Stimulated activated naive CD8-positive, alpha-beta T cell treated with anti-CD3 and anti-CD28 coated beads, Interleukin-15, amount 100 ng/mL, for 72 hours (primary cell): ENCODE measurements around the gene KCNB1.
A peak's percentile ranks its signal among the peaks of the same experiment; 100 is the strongest.

ENCODE experiments used
- ATAC-seq: fragments of 150-1000 bp; cut with Tn5 transposase; 2 replicates; pipeline ENCODE4 v1.10.0; 2021; ENCODE audit warnings: mild to moderate bottlenecking, moderate library complexity
- DNase-seq, 2 donors: peaks; one replicate each; pipeline ENCODE4 v3.0.0; 2021 to 2022
- H3K27ac Mint-ChIP-seq, 2 donors: one replicate each; pipeline ENCODE4 v1.8.0; 2022; ENCODE audit warnings: mild to moderate bottlenecking in 2 of 2, mixed read lengths in 2 of 2, moderate library complexity in 2 of 2
- H3K27me3 Mint-ChIP-seq: one replicate; pipeline ENCODE4 v1.8.0; 2022; ENCODE audit warnings: mixed read lengths
- H3K4me1 Mint-ChIP-seq: one replicate; pipeline ENCODE4 v1.8.0; 2022; ENCODE audit warnings: mild to moderate bottlenecking, mixed read lengths
- H3K4me3 Mint-ChIP-seq, 2 donors: one replicate each; pipeline ENCODE4 v1.8.0; 2022; ENCODE audit warnings: mild to moderate bottlenecking in 2 of 2, mixed read lengths in 2 of 2, moderate library complexity in 1 of 2
- H3K9me3 Mint-ChIP-seq, 2 donors: one replicate each; pipeline ENCODE4 v1.8.0; 2022; ENCODE audit warnings: mixed read lengths in 2 of 2

Gene KCNB1

GRCh38 chr20:49445176-49445575 lies 37.3 kb downstream of the KCNB1 start:
- Mint-ChIP-seq H3K9me3 (no peaks in the 10 kb centered on the region), H3K4me3 (no peak overlapping the region), H3K4me1 (no peaks in the 10 kb centered on the region), H3K27ac (peak overlapping the region in 1 of 2 donors; percentile 1), H3K27me3 (peaks cover 60% of the 10 kb centered on the region)
- no peak for DNase-seq
- no peak for ATAC-seq

- Mint-ChIP-seq H3K27me3 (peaks cover 64% of the 10 kb centered on the region), H3K27ac (no peak overlapping the region), H3K4me1 (no peaks in the 10 kb centered on the region), H3K4me3 (no peak overlapping the region), H3K9me3 (no peaks in the 10 kb centered on the region)
- DNase-seq: no peak
- ATAC-seq: no peak
Observed at GRCh38 chr20:49444553-49444990, 37.9 kb downstream of the KCNB1 start.

- H3K4me1 Mint-ChIP-seq: no peaks in the 10 kb centered on the region
- no peaks in the 10 kb centered on the region for H3K9me3 Mint-ChIP-seq
- ATAC-seq (no peak), DNase-seq (no peak)
- H3K27ac Mint-ChIP-seq: no peak overlapping the region
- peaks cover 28% of the 10 kb centered on the region for H3K27me3 Mint-ChIP-seq
- no peak overlapping the region for H3K4me3 Mint-ChIP-seq
Observed at GRCh38 chr20:49437057-49437456, 45.4 kb downstream of the KCNB1 start.

- Mint-ChIP-seq H3K27ac (no peak overlapping the region), H3K9me3 (no peaks in the 10 kb centered on the region), H3K27me3 (peaks cover 28% of the 10 kb centered on the region), H3K4me1 (no peaks in the 10 kb centered on the region), H3K4me3 (no peak overlapping the region)
- ATAC-seq (no peak), DNase-seq (no peak)
Observed at GRCh38 chr20:49435639-49436038, 46.8 kb downstream of the KCNB1 start.

- H3K27me3 Mint-ChIP-seq: peaks cover 33% of the 10 kb centered on the region
- no peaks in the 10 kb centered on the region for H3K9me3 Mint-ChIP-seq
- ATAC-seq: no peak
Observed at GRCh38 chr20:49433333-49433732, 49.1 kb downstream of the KCNB1 start.

GRCh38 chr20:49432550-49432949 lies 49.9 kb downstream of the KCNB1 start:
- DNase-seq: no peak
- no peak overlapping the region for H3K4me3 Mint-ChIP-seq
- no peaks in the 10 kb centered on the region for H3K4me1 Mint-ChIP-seq
- no peaks in the 10 kb centered on the region for H3K9me3 Mint-ChIP-seq
- no peak for ATAC-seq
- no peak overlapping the region for H3K27ac Mint-ChIP-seq
- peaks cover 41% of the 10 kb centered on the region for H3K27me3 Mint-ChIP-seq

More at GRCh38 chr20:49433333-49433732, 49.1 kb downstream of the KCNB1 start:
- no peak overlapping the region for H3K27ac Mint-ChIP-seq
- H3K4me1 Mint-ChIP-seq: no peaks in the 10 kb centered on the region
- no peak for DNase-seq
- no peak overlapping the region for H3K4me3 Mint-ChIP-seq

- no peak for ATAC-seq
- no peaks in the 10 kb centered on the region for H3K9me3 Mint-ChIP-seq
- no peak overlapping the region for H3K4me3 Mint-ChIP-seq
- peaks cover 42% of the 10 kb centered on the region for H3K27me3 Mint-ChIP-seq
- no peaks in the 10 kb centered on the region for H3K4me1 Mint-ChIP-seq
- H3K27ac Mint-ChIP-seq: no peak overlapping the region
- DNase-seq: no peak
Observed at GRCh38 chr20:49431329-49431728, 51.1 kb downstream of the KCNB1 start.

GRCh38 chr20:49430320-49430719 lies 52.1 kb downstream of the KCNB1 start:
- no peaks in the 10 kb centered on the region for H3K9me3 Mint-ChIP-seq
- peaks cover 45% of the 10 kb centered on the region for H3K27me3 Mint-ChIP-seq
- H3K27ac Mint-ChIP-seq: no peak overlapping the region
- no peaks in the 10 kb centered on the region for H3K4me1 Mint-ChIP-seq
- ATAC-seq (no peak), DNase-seq (no peak)
- H3K4me3 Mint-ChIP-seq: no peak overlapping the region

GRCh38 chr20:49427751-49428518 lies 54.5 kb downstream of the KCNB1 start:
- H3K9me3 Mint-ChIP-seq: no peaks in the 10 kb centered on the region
- H3K27me3 Mint-ChIP-seq: peaks cover 45% of the 10 kb centered on the region
- no peak overlapping the region for H3K4me3 Mint-ChIP-seq
- H3K27ac Mint-ChIP-seq: no peak overlapping the region
- no peaks in the 10 kb centered on the region for H3K4me1 Mint-ChIP-seq
- DNase-seq: no peak
- no peak for ATAC-seq

- ATAC-seq (no peak), DNase-seq (no peak)
- no peaks in the 10 kb centered on the region for H3K9me3 Mint-ChIP-seq
- peaks cover 45% of the 10 kb centered on the region for H3K27me3 Mint-ChIP-seq
- no peak overlapping the region for H3K4me3 Mint-ChIP-seq
- H3K27ac Mint-ChIP-seq: peak overlapping the region in 1 of 2 donors; percentile 72
- no peaks in the 10 kb centered on the region for H3K4me1 Mint-ChIP-seq
Observed at GRCh38 chr20:49426873-49427272, 55.6 kb downstream of the KCNB1 start.

- ATAC-seq: no peak
- no peak overlapping the region for H3K4me3 Mint-ChIP-seq
- peaks cover 45% of the 10 kb centered on the region for H3K27me3 Mint-ChIP-seq
- H3K4me1 Mint-ChIP-seq: no peaks in the 10 kb centered on the region
- no peak for DNase-seq
- no peaks in the 10 kb centered on the region for H3K9me3 Mint-ChIP-seq
- H3K27ac Mint-ChIP-seq: no peak overlapping the region
Observed at GRCh38 chr20:49426395-49426794, 56.1 kb downstream of the KCNB1 start.

- peaks cover 34% of the 10 kb centered on the region for H3K27me3 Mint-ChIP-seq
- DNase-seq (no peak), ATAC-seq (no peak)
- H3K9me3 Mint-ChIP-seq: no peaks in the 10 kb centered on the region
- no peak overlapping the region for H3K4me3 Mint-ChIP-seq
- no peak overlapping the region for H3K27ac Mint-ChIP-seq
- no peaks in the 10 kb centered on the region for H3K4me1 Mint-ChIP-seq
Observed at GRCh38 chr20:49424536-49424935, 57.9 kb downstream of the KCNB1 start.

GRCh38 chr20:49422161-49422560 lies 60.3 kb downstream of the KCNB1 start:
- Mint-ChIP-seq H3K9me3 (no peaks in the 10 kb centered on the region), H3K27ac (peak overlapping the region in 1 of 2 donors; percentile 16), H3K4me1 (no peaks in the 10 kb centered on the region), H3K27me3 (peaks cover 13% of the 10 kb centered on the region), H3K4me3 (no peak overlapping the region)
- ATAC-seq: no peak
- DNase-seq: no peak

GRCh38 chr20:49420811-49421295 lies 61.6 kb downstream of the KCNB1 start:
- ATAC-seq (no peak), DNase-seq (no peak)
- Mint-ChIP-seq H3K27me3 (peaks cover 5% of the 10 kb centered on the region), H3K4me1 (no peaks in the 10 kb centered on the region), H3K9me3 (no peaks in the 10 kb centered on the region), H3K4me3 (no peak overlapping the region), H3K27ac (no peak overlapping the region)

GRCh38 chr20:49420292-49420691 lies 62.2 kb downstream of the KCNB1 start:
- ATAC-seq (no peak), DNase-seq (no peak)
- no peaks in the 10 kb centered on the region for H3K4me1 Mint-ChIP-seq
- no peaks in the 10 kb centered on the region for H3K9me3 Mint-ChIP-seq
- H3K27me3 Mint-ChIP-seq: peaks cover 9% of the 10 kb centered on the region
- no peak overlapping the region for H3K27ac Mint-ChIP-seq
- H3K4me3 Mint-ChIP-seq: no peak overlapping the region

GRCh38 chr20:49419785-49420184 lies 62.7 kb downstream of the KCNB1 start:
- Mint-ChIP-seq H3K27ac (no peak overlapping the region), H3K4me1 (no peaks in the 10 kb centered on the region), H3K9me3 (no peaks in the 10 kb centered on the region), H3K4me3 (no peak overlapping the region), H3K27me3 (peaks cover 9% of the 10 kb centered on the region)
- no peak for ATAC-seq
- no peak for DNase-seq

GRCh38 chr20:49418809-49419208 lies 63.7 kb downstream of the KCNB1 start:
- H3K27me3 Mint-ChIP-seq: peaks cover 13% of the 10 kb centered on the region
- ATAC-seq: no peak
- no peaks in the 10 kb centered on the region for H3K9me3 Mint-ChIP-seq
- no peak overlapping the region for H3K4me3 Mint-ChIP-seq
- H3K27ac Mint-ChIP-seq: no peak overlapping the region
- no peaks in the 10 kb centered on the region for H3K4me1 Mint-ChIP-seq
- DNase-seq: no peak
